ENCODE data around the gene BACH1.

Gene BACH1

DNA sequence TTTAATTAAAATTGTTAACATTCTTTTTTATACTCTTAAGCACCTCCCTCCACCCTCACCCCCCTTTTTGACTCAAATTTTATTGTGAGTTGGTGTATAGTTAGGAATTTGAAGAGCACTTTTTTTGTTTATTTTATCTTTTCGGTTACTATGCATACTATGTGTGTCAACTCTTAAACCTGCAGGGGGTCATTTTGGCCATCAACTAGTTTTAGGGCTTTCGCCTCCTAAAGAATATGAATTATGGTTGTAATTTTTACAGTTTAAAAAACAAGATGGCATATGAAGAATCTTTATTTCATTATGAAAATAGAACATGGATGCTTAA, 9.7 kb downstream of the BACH1 start:
- ChIA-PET POLR2A (interaction anchor here (1.0 kb wide), 1 partner anchor 8 kb away, joined by 5 read pairs; no protein-coding TSS in a partner anchor), CTCF (interaction anchor here (1.5 kb wide), 1 partner anchor 8 kb away, joined by 4 read pairs; no protein-coding TSS in a partner anchor)
- no peak overlapping the region for H3K4me3 ChIP-seq (ENCODE audit: low read depth, low read length)
- no peak for TF ChIP-seq CTCF (IDR thresholded peaks at IDR 0.05; ENCODE audit: insufficient read depth, low read length, missing control alignments)
- no peak for DNase-seq (ENCODE audit: low read depth, low spot score)

GRCh38 chr21:29309703-29310102, 11.0 kb downstream of the BACH1 start:
- ChIA-PET CTCF (interaction anchor here (1.5 kb wide), 1 partner anchor 9 kb away, joined by 4 read pairs; no protein-coding TSS in a partner anchor), POLR2A (no interaction called here)
- TF ChIP-seq CTCF (IDR thresholded peaks at IDR 0.05; ENCODE audit: insufficient read depth, low read length, missing control alignments) = no peak
- no peak for DNase-seq (ENCODE audit: low read depth, low spot score)
- no peak overlapping the region for H3K4me3 ChIP-seq (ENCODE audit: low read depth, low read length)

DNA sequence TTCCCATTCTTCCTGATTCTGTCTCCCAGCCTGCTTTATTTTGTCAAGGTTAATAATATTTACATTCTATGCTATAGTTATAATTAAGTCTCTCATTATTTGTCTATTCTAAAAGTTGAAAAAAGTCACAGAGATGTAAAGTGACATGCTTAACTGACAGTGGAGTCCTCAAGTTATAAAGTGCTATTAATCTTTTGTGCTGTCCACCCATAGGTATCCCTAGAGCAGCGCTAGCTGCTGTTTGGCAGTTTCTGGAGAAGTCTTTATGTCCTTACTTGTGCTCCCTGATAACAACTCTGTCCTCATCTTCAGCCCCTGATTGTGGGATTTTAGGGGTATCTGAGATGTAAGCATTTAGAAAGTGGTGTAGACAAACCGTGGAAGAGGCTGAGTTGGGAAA, 13.1 kb downstream of the BACH1 start:
- CTCF ChIA-PET = interaction anchor here (1.2 to 1.6 kb wide), 2 partner anchors 19 to 230 kb away, joined by 3 to 4 read pairs; no protein-coding TSS in a partner anchor
- POLR2A ChIA-PET = no interaction called here
- TF ChIP-seq CTCF (IDR thresholded peaks at IDR 0.05; ENCODE audit: insufficient read depth, low read length, missing control alignments) = no peak
- no peak overlapping the region for H3K4me3 ChIP-seq (ENCODE audit: low read depth, low read length)
- no peak for DNase-seq (ENCODE audit: low read depth, low spot score)

DNA sequence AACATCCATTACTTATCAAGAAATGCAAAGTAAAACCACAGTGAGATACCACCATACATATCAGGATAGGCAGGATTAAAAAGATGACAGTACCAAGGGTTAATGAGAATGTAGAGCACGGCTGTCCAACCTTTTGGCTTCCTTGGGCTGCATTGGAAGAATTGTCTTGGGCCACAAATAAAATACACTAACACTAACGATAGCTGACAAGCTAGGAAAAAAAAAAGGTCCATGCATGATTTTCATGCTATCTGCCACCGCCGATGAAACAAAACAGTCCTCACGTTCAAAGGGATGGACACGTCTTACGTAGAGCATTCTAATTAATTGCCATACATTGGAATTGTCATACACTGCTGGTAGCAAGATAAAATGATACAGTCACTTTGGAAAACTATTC, 14.3 kb downstream of the BACH1 start:
- DNase-seq (ENCODE audit: low read depth, low spot score) = no peak
- H3K4me3 ChIP-seq (ENCODE audit: low read depth, low read length) = no peak overlapping the region
- no peak for TF ChIP-seq CTCF (IDR thresholded peaks at IDR 0.05; ENCODE audit: insufficient read depth, low read length, missing control alignments)
- CTCF ChIA-PET = interaction anchor here (0.7 to 0.9 kb wide), 2 partner anchors 12 to 149 kb away, joined by 3 to 4 read pairs; no protein-coding TSS in a partner anchor
- POLR2A ChIA-PET = no interaction called here

- ChIA-PET CTCF (interaction anchor here (0.7 to 2.2 kb wide), 4 partner anchors 16 to 150 kb away, joined by 3 to 7 read pairs (median 3); no protein-coding TSS in a partner anchor), POLR2A (interaction anchor here (0.6 kb wide), 1 partner anchor 55 kb away, joined by 3 read pairs; no protein-coding TSS in a partner anchor)
- DNase-seq (ENCODE audit: low read depth, low spot score) = no peak
- H3K4me3 ChIP-seq (ENCODE audit: low read depth, low read length) = no peak overlapping the region
- TF ChIP-seq CTCF (IDR thresholded peaks at IDR 0.05; ENCODE audit: insufficient read depth, low read length, missing control alignments) = no peak
These were observed 15.1 kb downstream of the BACH1 start for GRCh38 chr21:29313662-29314408.

GRCh38 chr21:29315131-29315749, 16.5 kb downstream of the BACH1 start:
- TF ChIP-seq CTCF (IDR thresholded peaks at IDR 0.05; ENCODE audit: insufficient read depth, low read length, missing control alignments) = no peak
- ChIA-PET POLR2A (no interaction called here), CTCF (interaction anchor here (0.9 to 2.2 kb wide), 3 partner anchors 12 to 151 kb away, joined by 4 to 7 read pairs (median 5); no protein-coding TSS in a partner anchor)
- no peak for DNase-seq (ENCODE audit: low read depth, low spot score)
- no peak overlapping the region for H3K4me3 ChIP-seq (ENCODE audit: low read depth, low read length)
